Measurements from ENCODE around the gene HMOX1. TPM values are rescaled to one million over a fixed set of nuclear protein-coding genes. Genes with fewer than 3 reads are reported as not detected.

The HMOX1 gene
- total and polyA plus RNA-seq, 2 donors (not counting 3 experiments of a cell fraction or from before 2014, with no cell fraction given), result 41.1 to 69.1 TPM

- intact Hi-C loops (cut with micrococcal nuclease) (loop anchor here (2.0 kb wide), 1 partner anchor 18 kb away; no protein-coding TSS in a partner anchor), dilution Hi-C loops (cut with MboI; ENCODE audit: extremely low pct_ligation_motif_present, low sequenced_read_pairs) (no loop called here)
- Histone ChIP-seq H3K79me2 (ENCODE audit: control insufficient read depth, insufficient read depth, low read length) (no peaks in the 10 kb centered on the region), H3K4me2 (ENCODE audit: insufficient read depth, low read length) (no peak overlapping the region), H3K4me3 (replicated peaks in 1 of 3; ENCODE audit: insufficient read depth in 1 of 3, low read depth in 1 of 3, low read length in 3 of 3) (no peak overlapping the region), H4K20me1 (replicated peaks; ENCODE audit: control insufficient read depth, extremely low read depth, insufficient read depth, low read length) (no peaks in the 10 kb centered on the region), H2AFZ (ENCODE audit: low read depth, low read length) (no peak overlapping the region), H3K27ac (ENCODE audit: insufficient read depth, low read depth, low read length) (no peak overlapping the region), H3K4me1 (ENCODE audit: control insufficient read depth, extremely low read depth, insufficient read depth, low read length) (peaks cover 10% of the 10 kb centered on the region), H3K27me3 (ENCODE audit: control insufficient read depth in 2 of 2, insufficient read depth in 2 of 2, low read length in 2 of 2) (no peaks in the 10 kb centered on the region), H3K36me3 (ENCODE audit: control insufficient read depth in 2 of 2, extremely low read depth in 1 of 2, insufficient read depth in 2 of 2, low read length in 2 of 2) (no peaks in the 10 kb centered on the region), H3K9ac (replicated peaks; ENCODE audit: extremely low read depth, insufficient read depth, low read length) (no peak overlapping the region), H3K9me3 (replicated peaks; ENCODE audit: control insufficient read depth, insufficient read depth, low read length) (no peaks in the 10 kb centered on the region), H3K9me1 (replicated peaks; ENCODE audit: control insufficient read depth, extremely low read depth, insufficient read depth, low read length) (no peaks in the 10 kb centered on the region)
- BruUV-seq (replicated peaks), result no TSS peak
- POLR2A ChIA-PET, result interaction anchor here (0.7 kb wide), 1 partner anchor 11 kb away, joined by 3 read pairs; no protein-coding TSS in a partner anchor
- CTCF ChIA-PET, result interaction anchor here (0.6 to 1.6 kb wide), 4 partner anchors 18 to 157 kb away, joined by 3 to 6 read pairs (median 3); no protein-coding TSS in a partner anchor
- TF ChIP-seq, protein P1, sequence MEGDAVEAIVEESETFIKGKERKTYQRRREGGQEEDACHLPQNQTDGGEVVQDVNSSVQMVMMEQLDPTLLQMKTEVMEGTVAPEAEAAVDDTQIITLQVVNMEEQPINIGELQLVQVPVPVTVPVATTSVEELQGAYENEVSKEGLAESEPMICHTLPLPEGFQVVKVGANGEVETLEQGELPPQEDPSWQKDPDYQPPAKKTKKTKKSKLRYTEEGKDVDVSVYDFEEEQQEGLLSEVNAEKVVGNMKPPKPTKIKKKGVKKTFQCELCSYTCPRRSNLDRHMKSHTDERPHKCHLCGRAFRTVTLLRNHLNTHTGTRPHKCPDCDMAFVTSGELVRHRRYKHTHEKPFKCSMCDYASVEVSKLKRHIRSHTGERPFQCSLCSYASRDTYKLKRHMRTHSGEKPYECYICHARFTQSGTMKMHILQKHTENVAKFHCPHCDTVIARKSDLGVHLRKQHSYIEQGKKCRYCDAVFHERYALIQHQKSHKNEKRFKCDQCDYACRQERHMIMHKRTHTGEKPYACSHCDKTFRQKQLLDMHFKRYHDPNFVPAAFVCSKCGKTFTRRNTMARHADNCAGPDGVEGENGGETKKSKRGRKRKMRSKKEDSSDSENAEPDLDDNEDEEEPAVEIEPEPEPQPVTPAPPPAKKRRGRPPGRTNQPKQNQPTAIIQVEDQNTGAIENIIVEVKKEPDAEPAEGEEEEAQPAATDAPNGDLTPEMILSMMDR (IDR thresholded peaks at IDR 0.05; ENCODE audit: extremely low read depth in 1 of 2, insufficient read depth in 1 of 2, low read depth in 1 of 2, low read length in 2 of 2), result no peak
- TF ChIP-seq POLR2AphosphoS5 (IDR thresholded peaks at IDR 0.05; ENCODE audit: insufficient read depth, low read depth, low read length) (no peak), GATA2 (IDR thresholded peaks at IDR 0.05; ENCODE audit: insufficient read depth, insufficient read length, low read depth, low read length) (no peak), MAX (IDR thresholded peaks at IDR 0.05; ENCODE audit: insufficient read depth, insufficient read length) (no peak), MYC (IDR thresholded peaks at IDR 0.05; ENCODE audit: low read depth, low read length) (no peak), EZH2 (IDR thresholded peaks at IDR 0.05; ENCODE audit: borderline replicate concordance, low read depth, low read length, severe bottlenecking) (no peak), JUN (IDR thresholded peaks at IDR 0.05; ENCODE audit: borderline replicate concordance, insufficient read depth, insufficient read length, low read depth) (no peak), FOS (IDR thresholded peaks at IDR 0.05; ENCODE audit: borderline replicate concordance, insufficient read depth, low read length) (no peak), POLR2A (IDR thresholded peaks at IDR 0.05; ENCODE audit: low read depth, low read length) (no peak)
- FAIRE-seq (no peak), DNase-seq (ENCODE audit: low read depth, low spot score) (no peak)
Measured at GRCh38 chr22:35368386-35368785, 12.5 kb upstream of the HMOX1 start.

All from endothelial cell of umbilical vein (primary cell).